ENCODE data around the gene PGC.

- TF ChIP-seq CTCF (IDR thresholded peaks at IDR 0.05; ENCODE audit: borderline replicate concordance, extremely low read depth, low read length, poor library complexity, severe bottlenecking) (no peak), EZH2 (IDR thresholded peaks at IDR 0.05; ENCODE audit: borderline replicate concordance, low read depth, low read length, severe bottlenecking) (no peak)
Observed at GRCh38 chr6:41758641-41759035, 11.4 kb upstream of the PGC start.
